Measurements from ENCODE around the gene SRSF10.

- TF ChIP-seq POLR2A (IDR thresholded peaks at IDR 0.05) (no peak), CTCF (IDR thresholded peaks at IDR 0.05) (peak in 3 of 4 experiments; percentile 62 to 82 (median 75))
Measured at GRCh38 chr1:24027838-24028468, 47.8 kb upstream of the SRSF10 start.
